ENCODE data around the gene ARID1B.

Gene ARID1B

GRCh38 chr6:156778454-156779205 lies 1.5 kb downstream of the ARID1B start (continued):
- TF ChIP-seq OSR2 (tag by site-specific recombination; IDR thresholded peaks at IDR 0.05) (peak; percentile 32; the same call in 1 of the 2 replicates), ZNF157 (tag by site-specific recombination; IDR thresholded peaks at IDR 0.05) (no peak), ZBTB11 (tag by site-specific recombination; conservative IDR thresholded peaks at IDR 0.05; ENCODE audit: low read depth) (no peak), KLF10 (tag by site-specific recombination; IDR thresholded peaks at IDR 0.05) (peak; percentile 16; the same call in 1 of the 2 replicates), ZFP69B (tag by site-specific recombination; IDR thresholded peaks at IDR 0.05) (no peak), ZNF571 (tag by site-specific recombination; IDR thresholded peaks at IDR 0.05) (no peak), ZXDB (tag by site-specific recombination; IDR thresholded peaks at IDR 0.05) (peak; percentile 13; the same call in 1 of the 2 replicates)
- TF ChIP-seq, protein P1, sequence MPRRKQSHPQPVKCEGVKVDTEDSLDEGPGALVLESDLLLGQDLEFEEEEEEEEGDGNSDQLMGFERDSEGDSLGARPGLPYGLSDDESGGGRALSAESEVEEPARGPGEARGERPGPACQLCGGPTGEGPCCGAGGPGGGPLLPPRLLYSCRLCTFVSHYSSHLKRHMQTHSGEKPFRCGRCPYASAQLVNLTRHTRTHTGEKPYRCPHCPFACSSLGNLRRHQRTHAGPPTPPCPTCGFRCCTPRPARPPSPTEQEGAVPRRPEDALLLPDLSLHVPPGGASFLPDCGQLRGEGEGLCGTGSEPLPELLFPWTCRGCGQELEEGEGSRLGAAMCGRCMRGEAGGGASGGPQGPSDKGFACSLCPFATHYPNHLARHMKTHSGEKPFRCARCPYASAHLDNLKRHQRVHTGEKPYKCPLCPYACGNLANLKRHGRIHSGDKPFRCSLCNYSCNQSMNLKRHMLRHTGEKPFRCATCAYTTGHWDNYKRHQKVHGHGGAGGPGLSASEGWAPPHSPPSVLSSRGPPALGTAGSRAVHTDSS (tag by site-specific recombination; IDR thresholded peaks at IDR 0.05), result peak; percentile 94

GRCh38 chr6:156779206-156780094 lies 2.3 kb downstream of the ARID1B start:
- Histone ChIP-seq H3K27ac (ENCODE audit: extremely low read depth, low read depth, low read length) (peak overlapping the region; percentile 99), H3K36me3 (ENCODE audit: control insufficient read depth in 2 of 2, insufficient read depth in 1 of 2, low read length in 2 of 2) (no peaks in the 10 kb centered on the region), H3K4me3 (ENCODE audit: low read depth, low read length) (peak overlapping the region; percentile 94), H3K9me3 (ENCODE audit: control insufficient read depth, insufficient read depth, low read depth, low read length) (no peaks in the 10 kb centered on the region), H3K4me1 (ENCODE audit: control insufficient read depth, insufficient read depth, low read length) (peaks cover 35% of the 10 kb centered on the region)
- ChIA-PET POLR2A (interaction anchor here (0.5 to 2.7 kb wide), 10 partner anchors 9 to 1465 kb away, joined by 3 to 10 read pairs (median 4); partner anchors contain the start of gene TFB1M), CTCF (interaction anchor here (0.6 to 1.5 kb wide), 4 partner anchors 98 to 164 kb away, joined by 3 to 5 read pairs (median 3); no protein-coding TSS in a partner anchor)
- TF ChIP-seq ZNF416 (tag by site-specific recombination; IDR thresholded peaks at IDR 0.05) (no peak), ZFP3 (tag by site-specific recombination; IDR thresholded peaks at IDR 0.05; ENCODE audit: low read depth) (no peak), ZBTB26 (tag by site-specific recombination; optimal IDR thresholded peaks at IDR 0.05) (peak; percentile 77), ZNF114 (tag by site-specific recombination; IDR thresholded peaks at IDR 0.05) (no peak), KLF7 (tag by site-specific recombination; IDR thresholded peaks at IDR 0.05; ENCODE audit: borderline replicate concordance) (no peak), GLIS2 (tag by site-specific recombination; IDR thresholded peaks at IDR 0.05) (peak; percentile 29; the same call in 1 of the 2 replicates), SCRT1 (tag by site-specific recombination; IDR thresholded peaks at IDR 0.05; ENCODE audit: borderline replicate concordance) (no peak), ZNF518A (tag by site-specific recombination; conservative IDR thresholded peaks at IDR 0.05; ENCODE audit: low read depth) (no peak), ZNF558 (tag by site-specific recombination; IDR thresholded peaks at IDR 0.05) (no peak), ZNF692 (tag by site-specific recombination; IDR thresholded peaks at IDR 0.05) (no peak)
- TF ChIP-seq, protein P2, sequence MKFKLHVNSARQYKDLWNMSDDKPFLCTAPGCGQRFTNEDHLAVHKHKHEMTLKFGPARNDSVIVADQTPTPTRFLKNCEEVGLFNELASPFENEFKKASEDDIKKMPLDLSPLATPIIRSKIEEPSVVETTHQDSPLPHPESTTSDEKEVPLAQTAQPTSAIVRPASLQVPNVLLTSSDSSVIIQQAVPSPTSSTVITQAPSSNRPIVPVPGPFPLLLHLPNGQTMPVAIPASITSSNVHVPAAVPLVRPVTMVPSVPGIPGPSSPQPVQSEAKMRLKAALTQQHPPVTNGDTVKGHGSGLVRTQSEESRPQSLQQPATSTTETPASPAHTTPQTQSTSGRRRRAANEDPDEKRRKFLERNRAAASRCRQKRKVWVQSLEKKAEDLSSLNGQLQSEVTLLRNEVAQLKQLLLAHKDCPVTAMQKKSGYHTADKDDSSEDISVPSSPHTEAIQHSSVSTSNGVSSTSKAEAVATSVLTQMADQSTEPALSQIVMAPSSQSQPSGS (tag by site-specific recombination; IDR thresholded peaks at IDR 0.05; ENCODE audit: low read depth), result no peak

Measured in HEK293 (cell line).